MG63 (cell line): Measurements from ENCODE around the gene LRRC49. TPM values are rescaled to one million over a fixed set of nuclear protein-coding genes. Genes with fewer than 3 reads are reported as not detected.
"Not testable (repeated sequence)": the region's sequence is repeated elsewhere in the genome, so short reads cannot be mapped to it uniquely, and the experiment has no call there.

Source experiments
- DNase-seq: peaks from one replicate; pipeline ENCODE4 v3.0.0-alpha.2; 2020
- H3K27me3 ChIP-seq: fragments of 250-450 bp; sonication (Bioruptor Pico); 2 replicates; pipeline ENCODE4 v1.5.1; 2020; ENCODE audit warnings: mild to moderate bottlenecking, moderate library complexity
- H3K36me3 ChIP-seq: fragments of 250-450 bp; sonication (Bioruptor Pico); 2 replicates; pipeline ENCODE4 v1.5.1; 2020; ENCODE audit warnings: mild to moderate bottlenecking, moderate library complexity
- H3K4me3 ChIP-seq: fragments of 250-450 bp; sonication (Bioruptor Pico); 2 replicates; pipeline ENCODE4 v1.5.1; 2020; ENCODE audit warnings: mild to moderate bottlenecking, moderate library complexity
- H3K9me3 ChIP-seq: fragments of 250-450 bp; sonication (Bioruptor Pico); 2 replicates; pipeline ENCODE4 v1.5.1; 2020; ENCODE audit warnings: mild to moderate bottlenecking, moderate library complexity
- total RNA-seq: library from RNA; depleted of rRNA; stranded (reverse); fragments of >200 nt; shearing (Covaris generic); gene quantifications from 2 replicates; pipeline ENCODE4 v1.2.3, GENCODE V29; 2014; ENCODE audit warnings: low replicate concordance

The LRRC49 gene
- total RNA-seq, 1 experiment from 2014 or later, result 8.3 TPM

- not testable (repeated sequence) for DNase-seq, H3K4me3 ChIP-seq, H3K36me3 ChIP-seq, H3K27me3 ChIP-seq, H3K9me3 ChIP-seq
Observed at GRCh38 chr15:70943285-70943684, 50.7 kb downstream of the LRRC49 start.

GRCh38 chr15:70947351-70948335 lies 55.0 kb downstream of the LRRC49 start:
- Histone ChIP-seq H3K4me3 (no peak overlapping the region), H3K9me3 (peaks cover 6% of the 10 kb centered on the region), H3K36me3 (no peaks in the 10 kb centered on the region), H3K27me3 (no peaks in the 10 kb centered on the region)
- DNase-seq, result no peak

- Histone ChIP-seq H3K27me3 (no peaks in the 10 kb centered on the region), H3K9me3 (peaks cover 6% of the 10 kb centered on the region), H3K4me3 (no peak overlapping the region), H3K36me3 (no peaks in the 10 kb centered on the region)
- DNase-seq, result no peak
Observed at GRCh38 chr15:70950953-70951352, 58.3 kb downstream of the LRRC49 start.

GRCh38 chr15:70954171-70954570 lies 61.5 kb downstream of the LRRC49 start:
- no peak overlapping the region for H3K4me3 ChIP-seq
- H3K9me3 ChIP-seq, result peaks cover 6% of the 10 kb centered on the region
- no peak for DNase-seq
- H3K27me3 ChIP-seq, result peaks cover 3% of the 10 kb centered on the region; the same call in 1 of the 2 replicates
- no peaks in the 10 kb centered on the region for H3K36me3 ChIP-seq

- H3K9me3 ChIP-seq, result peaks cover 6% of the 10 kb centered on the region
- no peak for DNase-seq
- H3K27me3 ChIP-seq, result peaks cover 3% of the 10 kb centered on the region; the same call in 1 of the 2 replicates
- no peak overlapping the region for H3K4me3 ChIP-seq
- no peaks in the 10 kb centered on the region for H3K36me3 ChIP-seq
Observed at GRCh38 chr15:70954733-70955132, 62.1 kb downstream of the LRRC49 start.

DNA sequence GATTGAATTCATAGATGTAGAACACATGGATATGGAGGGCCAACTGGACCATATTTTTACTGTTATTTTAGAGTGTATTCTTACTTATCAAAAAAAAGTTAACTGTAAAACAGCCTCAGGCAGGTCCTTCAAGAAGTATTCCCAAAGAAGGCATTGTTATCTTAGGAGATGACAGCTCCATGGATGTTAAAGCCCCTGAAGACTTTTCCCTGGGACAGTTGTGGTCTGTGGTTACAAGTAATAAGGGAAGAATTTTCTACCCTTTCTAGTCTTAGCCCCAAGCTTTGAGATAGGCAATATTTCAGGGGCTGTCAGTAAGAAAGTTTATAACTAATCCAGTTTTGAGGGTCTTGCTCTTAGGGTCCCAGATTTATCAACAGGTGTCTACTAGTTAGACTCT lies 62.5 kb downstream of the LRRC49 start:
- no peak overlapping the region for H3K4me3 ChIP-seq
- peaks cover 3% of the 10 kb centered on the region; the same call in 1 of the 2 replicates for H3K27me3 ChIP-seq
- H3K36me3 ChIP-seq, result no peaks in the 10 kb centered on the region
- peaks cover 6% of the 10 kb centered on the region for H3K9me3 ChIP-seq
- DNase-seq, result no peak

GRCh38 chr15:70956201-70956995 lies 63.8 kb downstream of the LRRC49 start:
- H3K9me3 ChIP-seq, result peaks cover under 1% of the 10 kb centered on the region
- DNase-seq, result no peak
- no peak overlapping the region for H3K4me3 ChIP-seq
- peaks cover 3% of the 10 kb centered on the region; the same call in 1 of the 2 replicates for H3K27me3 ChIP-seq
- H3K36me3 ChIP-seq, result no peaks in the 10 kb centered on the region

DNA sequence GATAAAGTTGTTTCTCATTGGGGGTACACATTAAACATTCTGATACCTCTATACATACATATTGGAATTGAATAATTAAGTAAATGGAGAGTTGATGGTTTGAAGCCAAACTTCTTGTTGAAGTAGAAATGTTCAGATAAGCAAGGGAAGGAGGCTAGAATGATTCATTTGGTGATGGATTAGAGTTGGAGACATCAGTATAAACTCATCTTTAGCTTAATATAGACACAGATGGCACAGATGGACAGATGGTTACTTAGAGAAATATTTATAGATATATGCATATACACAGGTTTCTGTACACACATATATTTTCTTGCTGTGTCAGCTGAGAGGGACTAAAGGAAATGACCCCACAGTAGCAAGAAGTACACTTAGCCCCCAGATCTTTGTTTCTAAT lies 69.5 kb downstream of the LRRC49 start:
- H3K9me3 ChIP-seq, result peaks cover 2% of the 10 kb centered on the region; the same call in 1 of the 2 replicates
- H3K27me3 ChIP-seq, result peaks cover 3% of the 10 kb centered on the region; the same call in 1 of the 2 replicates
- H3K36me3 ChIP-seq, result no peaks in the 10 kb centered on the region
- no peak for DNase-seq
- no peak overlapping the region for H3K4me3 ChIP-seq

- no peak for DNase-seq
- Histone ChIP-seq H3K4me3 (no peak overlapping the region), H3K36me3 (no peaks in the 10 kb centered on the region), H3K9me3 (peaks cover 2% of the 10 kb centered on the region; the same call in 1 of the 2 replicates), H3K27me3 (peaks cover 1% of the 10 kb centered on the region; the same call in 1 of the 2 replicates)
Observed at GRCh38 chr15:70963199-70963598, 70.6 kb downstream of the LRRC49 start.

GRCh38 chr15:70964058-70964457 lies 71.4 kb downstream of the LRRC49 start:
- Histone ChIP-seq H3K9me3 (0 out of 2 replicates have a peak, but pooled peaks cover 2% of the 10 kb centered on the region), H3K36me3 (no peaks in the 10 kb centered on the region), H3K27me3 (no peaks in the 10 kb centered on the region), H3K4me3 (no peak overlapping the region)
- DNase-seq, result no peak

DNA sequence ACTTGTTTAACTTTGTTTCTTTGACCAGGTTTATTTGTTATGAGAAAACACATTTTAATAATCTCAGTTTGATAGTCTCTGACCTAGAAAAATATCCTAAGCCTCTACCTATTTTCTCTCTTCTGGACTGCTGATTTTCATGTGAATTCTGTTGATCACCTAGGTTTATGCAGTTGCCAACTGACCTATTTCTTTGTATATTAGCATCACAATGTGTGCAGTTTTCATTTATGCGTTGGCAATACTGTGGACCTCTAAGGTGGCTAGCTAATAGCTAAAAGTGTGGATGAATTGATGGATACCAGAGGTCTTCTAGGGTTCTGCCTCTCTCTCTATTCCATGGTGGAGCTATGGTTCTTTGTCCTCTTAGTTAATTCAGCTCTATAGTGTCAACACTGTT lies 72.1 kb downstream of the LRRC49 start:
- no peaks in the 10 kb centered on the region for H3K27me3 ChIP-seq
- no peak overlapping the region for H3K4me3 ChIP-seq
- no peaks in the 10 kb centered on the region for H3K36me3 ChIP-seq
- 0 out of 2 replicates have a peak, but pooled peaks cover 2% of the 10 kb centered on the region for H3K9me3 ChIP-seq
- no peak for DNase-seq

DNA sequence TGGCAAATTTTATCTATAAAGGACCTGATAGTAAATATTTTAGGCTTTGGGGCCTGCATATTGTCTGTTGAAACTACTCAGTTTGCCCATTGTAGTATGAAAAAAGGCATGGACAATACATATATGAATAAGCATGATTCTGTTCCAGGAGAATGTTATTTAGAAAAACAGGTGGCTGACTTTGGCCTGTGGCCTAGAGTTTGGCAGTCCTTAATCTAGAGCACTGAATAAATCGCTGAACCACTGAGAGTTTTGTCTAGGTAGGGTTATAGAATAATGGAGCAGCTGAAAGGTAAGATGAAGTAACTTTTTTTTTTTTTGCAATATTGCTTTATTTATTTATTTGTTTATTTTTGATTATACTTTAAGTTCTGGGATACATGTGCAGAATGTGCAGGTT lies 75.0 kb downstream of the LRRC49 start:
- H3K4me3 ChIP-seq, result no peak overlapping the region
- DNase-seq, result no peak
- H3K27me3 ChIP-seq, result no peaks in the 10 kb centered on the region
- H3K9me3 ChIP-seq, result no peaks in the 10 kb centered on the region
- H3K36me3 ChIP-seq, result no peaks in the 10 kb centered on the region

DNA sequence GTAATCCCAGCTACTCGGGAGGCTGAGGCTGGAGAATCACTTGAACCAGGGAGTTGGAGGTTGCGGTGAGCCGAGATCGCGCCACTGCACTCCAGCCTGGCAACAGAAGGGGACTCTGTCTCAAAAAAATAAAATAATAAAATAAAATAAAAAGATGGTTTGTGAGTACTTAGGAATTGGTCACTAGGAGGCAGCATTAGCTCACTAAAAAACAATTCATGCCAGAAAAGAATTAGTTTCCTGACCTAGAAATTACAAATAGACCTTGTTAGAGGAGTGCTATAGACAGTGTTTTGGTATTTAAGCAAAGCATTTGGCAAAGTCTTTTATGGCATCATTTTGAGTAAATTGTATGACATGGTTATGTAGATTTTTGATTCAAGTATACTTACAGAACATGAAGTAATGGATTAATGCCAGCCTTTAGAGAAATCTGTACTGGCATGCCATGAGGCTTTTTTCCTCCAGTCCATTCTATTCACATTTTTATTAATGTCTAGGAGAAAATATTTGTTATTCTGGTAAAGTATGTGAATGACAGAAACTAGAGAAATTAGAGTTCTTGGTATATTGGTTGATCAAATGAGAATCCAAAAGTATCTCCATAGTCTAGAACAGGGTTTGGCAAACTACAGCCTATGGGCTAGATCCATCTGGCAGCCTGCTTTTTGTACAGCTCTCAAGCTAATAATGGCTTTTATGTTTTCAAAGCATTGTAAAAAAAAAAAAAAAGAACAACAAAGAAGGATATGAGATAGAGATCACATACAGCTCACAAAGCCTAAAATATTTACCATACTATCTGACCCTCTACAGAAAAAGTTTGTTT lies 81.6 kb downstream of the LRRC49 start:
- no peaks in the 10 kb centered on the region; the same call in 1 of the 2 replicates for H3K9me3 ChIP-seq
- H3K27me3 ChIP-seq, result no peaks in the 10 kb centered on the region
- no peak overlapping the region for H3K4me3 ChIP-seq
- DNase-seq, result no peak
- peaks cover 8% of the 10 kb centered on the region for H3K36me3 ChIP-seq

- no peak for DNase-seq
- peaks cover 8% of the 10 kb centered on the region for H3K36me3 ChIP-seq
- H3K9me3 ChIP-seq, result no peaks in the 10 kb centered on the region; the same call in 1 of the 2 replicates
- no peak overlapping the region for H3K4me3 ChIP-seq
- no peaks in the 10 kb centered on the region for H3K27me3 ChIP-seq
Observed at GRCh38 chr15:70976851-70977250, 84.2 kb downstream of the LRRC49 start.

GRCh38 chr15:70995383-70995970 lies 102.9 kb downstream of the LRRC49 start:
- DNase-seq, result no peak
- H3K27me3 ChIP-seq, result no peaks in the 10 kb centered on the region
- H3K4me3 ChIP-seq, result no peak overlapping the region

DNA sequence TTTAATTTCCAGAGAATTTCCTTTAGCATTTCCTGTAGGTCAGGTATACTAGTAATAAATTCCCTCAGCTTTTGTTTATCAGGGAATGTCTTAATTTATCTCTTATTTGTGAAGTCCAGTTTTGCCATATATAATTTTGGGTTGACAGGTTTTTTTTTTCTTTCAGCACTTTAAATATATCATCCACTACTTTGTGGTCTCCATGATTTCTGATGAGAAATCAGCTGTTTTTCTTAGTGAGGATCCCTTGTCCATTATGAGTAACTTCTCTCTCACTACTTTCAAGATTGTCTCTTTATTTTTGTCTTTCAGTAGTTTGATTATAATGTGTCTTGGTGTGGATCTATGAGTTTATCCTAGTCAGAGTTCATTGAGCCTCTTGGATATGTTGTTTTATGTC lies 105.7 kb downstream of the LRRC49 start:
- Histone ChIP-seq H3K4me3 (no peak overlapping the region), H3K9me3 (peaks cover 27% of the 10 kb centered on the region), H3K36me3 (no peaks in the 10 kb centered on the region), H3K27me3 (no peaks in the 10 kb centered on the region)
- no peak for DNase-seq

More at GRCh38 chr15:70995383-70995970, 102.9 kb downstream of the LRRC49 start:
- Histone ChIP-seq H3K36me3 (no peaks in the 10 kb centered on the region; the same call in 1 of the 2 replicates), H3K9me3 (peaks cover 26% of the 10 kb centered on the region)
